Myocyte (in vitro differentiated cells): Measurements from ENCODE around the gene HAPSTR1. TPM values are rescaled to one million over a fixed set of nuclear protein-coding genes. Genes with fewer than 3 reads are reported as not detected.

Experiments used
- DNase-seq: peaks from one replicate; pipeline ENCODE4 v3.0.0-alpha.2; 2012; ENCODE audit warnings: low read depth
- total RNA-seq: library from RNA; depleted of rRNA; stranded (reverse); fragments of >200 nt; gene quantifications from 2 replicates; pipeline ENCODE4 v1.2.3, GENCODE V29; 2014

The HAPSTR1 gene
- total RNA-seq, 1 donor from 2014 or later: 69.4 TPM

GRCh38 chr16:9122342-9122741 is 30.9 kb downstream of the HAPSTR1 start:
- DNase-seq: no peak

- no peak for DNase-seq
These were observed 31.5 kb downstream of the HAPSTR1 start for GRCh38 chr16:9122969-9123368.

- DNase-seq: no peak
These were observed 32.0 kb downstream of the HAPSTR1 start for GRCh38 chr16:9123401-9123800.

GRCh38 chr16:9123871-9124270 is 32.4 kb downstream of the HAPSTR1 start:
- peak; percentile 36 for DNase-seq

- no peak for DNase-seq
These were observed 33.0 kb downstream of the HAPSTR1 start for GRCh38 chr16:9124444-9124843.

GRCh38 chr16:9124908-9125584 is 33.6 kb downstream of the HAPSTR1 start:
- no peak for DNase-seq

- no peak for DNase-seq
These were observed 34.4 kb downstream of the HAPSTR1 start for GRCh38 chr16:9125658-9126505.

- DNase-seq: no peak
These were observed 35.2 kb downstream of the HAPSTR1 start for GRCh38 chr16:9126609-9127008.

- no peak for DNase-seq
These were observed 37.2 kb downstream of the HAPSTR1 start for GRCh38 chr16:9128346-9129342.

GRCh38 chr16:9134306-9134705 is 42.9 kb downstream of the HAPSTR1 start:
- DNase-seq: no peak

- DNase-seq: peak; percentile 61
These were observed 43.3 kb downstream of the HAPSTR1 start for GRCh38 chr16:9134739-9135138.

GRCh38 chr16:9135797-9136196 is 44.4 kb downstream of the HAPSTR1 start:
- DNase-seq: no peak

GRCh38 chr16:9136596-9136995 is 45.2 kb downstream of the HAPSTR1 start:
- no peak for DNase-seq

GRCh38 chr16:9138021-9138680 is 46.7 kb downstream of the HAPSTR1 start:
- no peak for DNase-seq

- peak; percentile 62 for DNase-seq
These were observed 47.5 kb downstream of the HAPSTR1 start for GRCh38 chr16:9138731-9139501.

- no peak for DNase-seq
These were observed 48.5 kb downstream of the HAPSTR1 start for GRCh38 chr16:9139965-9140364.
